ENCODE results near the gene KRTAP9-9.
"Not testable (repeated sequence)": the region's sequence is repeated elsewhere in the genome, so short reads cannot be mapped to it uniquely, and the experiment has no call there.

Gene KRTAP9-9

DNA sequence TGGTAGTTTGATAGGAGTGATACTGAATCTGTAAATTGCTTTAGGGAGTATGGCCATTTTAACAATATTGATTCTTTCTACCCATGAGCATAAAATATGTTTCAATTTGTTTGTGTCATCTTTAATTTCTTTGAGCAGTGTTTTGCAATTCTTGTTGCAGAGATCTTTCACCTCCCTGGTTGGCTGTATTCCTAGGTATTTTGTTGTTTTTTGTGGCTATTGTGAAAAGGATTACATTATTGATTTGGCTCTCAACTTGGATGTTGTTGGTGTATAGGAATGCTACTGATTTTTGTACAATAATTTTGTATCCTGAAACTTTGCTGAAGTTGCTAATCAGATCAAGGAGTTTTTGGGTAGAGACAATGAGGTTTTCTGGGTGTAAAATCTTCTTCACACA, 3.2 kb downstream of the KRTAP9-9 start:
- no peak for DNase-seq (ENCODE audit: low read depth, low spot score)
- H3K4me3 ChIP-seq (ENCODE audit: low read length), result no peak overlapping the region

DNA sequence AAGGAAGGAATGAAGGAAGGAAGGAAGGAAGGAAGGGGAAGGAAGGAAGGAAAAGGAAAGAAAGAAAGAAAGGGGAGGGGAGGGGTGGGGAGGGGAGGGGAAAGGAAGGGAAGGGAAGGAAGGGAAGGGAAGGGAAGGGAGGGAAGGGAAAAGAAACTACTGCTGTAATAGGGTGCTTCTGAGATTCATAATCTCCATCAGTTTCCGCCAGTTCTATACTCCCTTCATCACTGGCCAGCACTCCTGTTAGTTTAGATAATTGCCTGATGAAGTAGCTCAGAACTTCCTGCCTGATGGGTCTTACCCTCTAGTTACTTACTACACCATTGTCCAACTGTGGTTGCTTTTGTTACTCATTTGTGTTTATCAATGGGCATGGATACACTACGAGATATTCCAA, 8.0 kb downstream of the KRTAP9-9 start:
- H3K4me3 ChIP-seq (ENCODE audit: low read length), result no peak overlapping the region
- DNase-seq (ENCODE audit: low read depth, low spot score), result no peak

DNA sequence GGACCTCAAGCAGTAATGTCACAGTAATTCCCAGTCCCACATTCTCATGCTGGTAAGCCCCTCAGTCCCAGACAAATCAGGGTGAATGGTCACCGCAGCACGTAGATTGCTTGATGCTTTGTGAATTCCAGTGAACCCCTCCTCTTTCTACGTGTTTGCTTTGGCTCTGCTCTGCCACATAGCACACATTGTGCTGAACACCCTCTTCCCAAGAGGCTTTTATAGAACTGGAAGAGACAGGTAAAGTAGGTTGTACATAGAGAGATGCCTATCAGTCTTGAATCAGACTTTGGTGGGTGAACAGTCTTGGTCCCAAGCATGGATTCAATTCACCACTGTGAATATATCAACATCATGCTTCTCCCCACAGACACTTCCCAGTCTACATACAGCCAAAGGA, 9.4 kb downstream of the KRTAP9-9 start:
- DNase-seq (ENCODE audit: low read depth, low spot score), result no peak
- H3K4me3 ChIP-seq (ENCODE audit: low read length), result no peak overlapping the region

DNA sequence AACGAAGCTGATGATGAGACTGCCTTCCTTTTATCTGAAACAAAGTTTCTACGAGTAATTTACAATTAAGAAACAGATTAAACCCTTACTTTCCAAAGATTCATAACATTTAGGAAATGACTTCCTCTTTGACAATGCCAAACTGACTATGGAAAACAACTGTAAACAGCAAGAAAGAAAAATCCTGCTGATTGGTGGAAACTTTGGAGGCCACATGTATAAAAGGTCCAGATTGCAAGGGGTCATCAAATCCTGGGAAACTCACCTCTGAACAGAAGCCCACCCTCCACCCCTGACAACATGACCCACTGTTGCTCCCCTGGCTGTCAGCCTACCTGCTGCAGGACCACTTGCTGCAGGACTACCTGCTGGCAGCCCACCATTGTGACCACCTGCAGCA, 9.9 kb downstream of the KRTAP9-9 start, which contains the start of gene KRTAP9-6:
KRTAP9-6 (plus strand) TSS at position 301 of the 400 bp plus-strand sequence; CDS start at position 301, 0 bp downstream.
- H3K4me3 ChIP-seq (ENCODE audit: low read length), result no peak within 1 kb of the TSS
- DNase-seq (ENCODE audit: low read depth, low spot score), result no peak

DNA sequence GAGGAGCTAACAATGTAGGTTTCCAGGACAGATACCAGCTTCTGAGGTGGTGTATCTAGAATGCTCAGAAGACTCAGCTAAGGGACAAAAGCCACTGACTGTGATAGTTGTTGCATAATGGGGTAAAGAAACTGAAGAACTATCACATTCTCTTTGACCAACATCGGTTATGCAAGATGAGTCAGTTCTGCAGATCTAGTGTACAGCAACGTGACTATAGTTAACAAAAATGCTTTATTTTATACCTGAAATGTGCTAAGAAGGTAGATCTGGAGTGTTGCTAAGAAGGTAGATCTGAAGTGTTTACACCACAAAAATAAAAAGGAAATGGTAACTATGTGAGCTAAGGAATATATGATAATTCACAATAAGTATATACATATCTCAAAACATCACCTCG, 12.5 kb downstream of the KRTAP9-9 start:
- H3K4me3 ChIP-seq (ENCODE audit: low read length), result no peak overlapping the region
- no peak for DNase-seq (ENCODE audit: low read depth, low spot score)

DNA sequence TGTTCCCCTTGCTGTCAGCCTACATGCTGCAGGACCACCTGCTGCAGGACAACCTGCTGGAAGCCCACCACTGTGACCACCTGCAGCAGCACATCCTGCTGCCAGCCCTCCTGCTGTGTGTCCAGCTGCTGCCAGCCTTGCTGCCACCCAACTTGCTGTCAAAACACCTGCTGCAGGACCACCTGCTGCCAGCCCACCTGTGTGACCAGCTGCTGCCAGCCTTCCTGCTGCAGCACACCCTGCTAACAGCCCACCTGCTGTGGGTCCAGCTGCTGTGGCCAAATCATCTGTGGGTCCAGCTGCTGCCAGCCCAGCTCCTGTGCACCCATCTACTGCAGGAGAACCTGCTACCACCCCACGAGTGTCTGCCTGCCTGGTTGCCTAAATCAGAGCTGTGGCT, 16.1 kb downstream of the KRTAP9-9 start:
- H3K4me3 ChIP-seq (ENCODE audit: low read length); DNase-seq (ENCODE audit: low read depth, low spot score): not testable (repeated sequence)

DNA sequence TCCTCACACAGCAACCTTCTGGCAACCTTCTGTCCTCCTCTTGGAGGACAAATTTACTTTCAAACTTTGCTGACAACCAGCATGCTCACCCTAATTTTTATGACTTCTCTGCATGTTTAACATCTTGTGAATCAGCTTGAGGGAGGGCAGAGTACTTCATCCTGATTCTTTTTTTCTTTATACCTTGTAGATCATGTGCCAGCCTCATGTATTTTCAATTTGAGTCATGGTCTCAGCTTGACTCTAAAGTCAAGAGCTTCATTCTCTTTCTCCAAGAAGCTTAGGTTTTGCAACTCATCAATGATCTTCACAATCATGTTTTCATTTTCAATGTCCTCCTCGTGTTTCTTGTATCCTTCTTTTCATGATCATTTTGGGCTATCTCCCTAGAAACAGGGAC, 16.7 kb downstream of the KRTAP9-9 start:
- no peak for DNase-seq (ENCODE audit: low read depth, low spot score)
- no peak overlapping the region for H3K4me3 ChIP-seq (ENCODE audit: low read length)

DNA sequence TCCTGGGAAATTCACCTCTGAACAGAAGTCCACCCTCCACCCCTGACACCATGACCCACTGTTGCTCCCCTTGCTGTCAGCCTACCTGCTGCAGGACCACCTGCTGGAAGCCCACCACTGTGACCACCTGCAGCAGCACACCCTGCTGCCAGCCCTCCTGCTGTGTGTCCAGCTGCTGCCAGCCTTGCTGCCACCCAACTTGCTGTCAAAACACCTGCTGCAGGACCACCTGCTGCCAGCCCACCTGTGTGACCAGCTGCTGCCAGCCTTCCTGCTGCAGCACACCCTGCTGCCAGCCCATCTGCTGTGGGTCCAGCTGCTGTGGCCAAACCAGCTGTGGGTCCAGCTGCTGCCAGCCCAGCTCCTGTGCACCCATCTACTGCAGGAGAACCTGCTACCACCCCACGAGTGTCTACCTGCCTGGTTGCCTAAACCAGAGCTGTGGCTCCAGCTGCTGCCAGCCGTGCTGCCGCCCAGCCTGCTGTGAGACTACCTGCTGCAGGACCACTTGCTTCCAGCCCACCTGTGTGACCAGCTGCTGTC, 20.5 kb downstream of the KRTAP9-9 start, which contains the start of gene KRTAP9-7:
KRTAP9-7 (plus strand) TSS at position 51 of the 543 bp plus-strand sequence; CDS start at position 51, 0 bp downstream.
- not testable (repeated sequence) for DNase-seq (ENCODE audit: low read depth, low spot score); H3K4me3 ChIP-seq (ENCODE audit: low read length)

DNA sequence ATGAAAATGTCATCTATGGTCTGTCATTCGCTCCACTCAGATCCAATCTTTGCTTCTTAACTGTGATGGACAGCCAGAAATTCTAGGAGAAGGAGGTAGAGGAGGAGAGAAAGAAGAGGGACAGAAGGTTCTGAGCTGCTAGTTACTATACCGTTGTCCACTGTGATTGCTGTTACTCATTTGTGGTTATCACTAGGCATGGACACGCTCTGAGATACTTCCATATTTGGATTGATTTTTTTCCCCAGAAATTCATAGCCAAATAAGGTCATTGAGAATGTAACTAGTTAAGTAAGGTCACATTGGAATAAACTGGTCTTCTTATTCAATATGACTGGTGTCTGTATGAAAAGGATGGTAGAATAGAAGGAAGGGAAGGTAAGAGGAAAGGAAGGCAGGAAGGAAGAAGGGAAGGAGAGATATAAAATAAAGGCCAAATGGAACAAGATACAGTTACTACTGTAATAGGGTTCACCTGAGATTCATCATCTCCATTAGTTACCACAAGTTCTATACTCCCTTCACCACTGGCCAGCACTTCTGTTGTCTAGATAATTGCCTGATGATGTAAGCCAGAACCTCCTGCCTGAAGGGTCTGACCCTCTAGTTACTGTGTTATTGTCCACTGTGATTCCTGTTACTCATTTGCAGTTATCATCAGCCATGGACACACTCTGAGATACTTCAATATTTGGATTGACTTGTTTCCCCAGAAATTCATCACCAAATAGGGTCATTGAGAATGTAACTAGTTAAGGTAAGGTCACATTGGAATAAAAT, 23.2 kb downstream of the KRTAP9-9 start:
- DNase-seq (ENCODE audit: low read depth, low spot score), result no peak
- no peak overlapping the region for H3K4me3 ChIP-seq (ENCODE audit: low read length)

DNA sequence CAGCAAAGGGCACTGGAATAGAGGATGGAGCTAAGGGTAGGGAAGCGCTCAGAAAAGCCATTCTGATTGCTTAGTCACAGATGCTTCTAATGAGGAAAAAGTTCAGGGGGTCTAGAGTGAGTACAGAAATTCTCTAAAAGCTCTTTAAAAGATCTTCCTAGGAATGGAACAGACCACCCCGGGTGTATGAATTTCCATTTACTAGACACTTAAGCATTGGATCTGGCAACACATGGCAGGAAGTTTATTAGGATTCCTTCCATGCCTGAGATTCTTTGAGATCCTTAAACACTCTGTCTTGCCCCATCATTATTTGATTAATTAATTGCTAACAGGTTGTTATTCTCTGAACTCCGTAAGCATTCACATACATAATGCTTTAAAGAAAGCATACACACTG, 28.9 kb downstream of the KRTAP9-9 start:
- no peak for DNase-seq (ENCODE audit: low read depth, low spot score)
- H3K4me3 ChIP-seq (ENCODE audit: low read length), result no peak overlapping the region

DNA sequence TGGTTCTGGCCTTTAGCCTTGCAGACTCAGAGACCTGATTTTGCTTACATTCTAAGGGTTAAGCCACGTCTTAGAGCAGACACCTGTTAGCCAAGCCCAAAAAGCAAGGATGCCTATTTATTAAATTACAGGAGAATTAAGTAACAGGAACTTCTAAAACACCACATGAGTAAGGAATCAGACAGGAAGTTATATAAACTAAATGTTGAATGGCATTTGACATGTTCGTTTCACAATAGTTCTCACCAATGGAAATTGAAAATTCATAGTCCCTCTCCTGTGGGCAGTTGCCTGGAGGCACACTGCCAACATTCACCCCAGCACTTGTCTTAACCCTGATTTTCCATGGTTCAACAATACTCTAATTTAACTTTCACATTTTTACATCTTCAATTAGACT, 29.4 kb downstream of the KRTAP9-9 start:
- no peak overlapping the region for H3K4me3 ChIP-seq (ENCODE audit: low read length)
- no peak for DNase-seq (ENCODE audit: low read depth, low spot score)

DNA sequence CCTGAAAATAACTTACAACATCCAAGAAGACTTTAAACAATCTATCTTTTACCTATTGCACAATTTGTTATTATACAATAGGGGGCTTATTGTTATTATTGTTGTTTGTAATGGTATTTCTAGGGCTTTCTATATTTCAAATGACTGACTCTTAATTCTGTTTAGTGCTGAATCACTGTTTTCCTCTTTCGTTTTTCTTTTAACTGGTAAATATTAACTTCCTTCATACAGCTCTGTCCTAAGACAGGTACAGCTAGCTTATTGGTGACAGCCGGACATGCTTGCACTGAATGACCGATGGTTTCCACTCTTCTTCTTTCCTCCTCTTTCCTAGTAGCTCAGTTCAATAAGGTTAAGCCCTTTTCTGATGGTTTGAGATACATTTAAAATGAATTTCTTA, 31.9 kb downstream of the KRTAP9-9 start:
- H3K4me3 ChIP-seq (ENCODE audit: low read length), result no peak overlapping the region
- no peak for DNase-seq (ENCODE audit: low read depth, low spot score)

DNA sequence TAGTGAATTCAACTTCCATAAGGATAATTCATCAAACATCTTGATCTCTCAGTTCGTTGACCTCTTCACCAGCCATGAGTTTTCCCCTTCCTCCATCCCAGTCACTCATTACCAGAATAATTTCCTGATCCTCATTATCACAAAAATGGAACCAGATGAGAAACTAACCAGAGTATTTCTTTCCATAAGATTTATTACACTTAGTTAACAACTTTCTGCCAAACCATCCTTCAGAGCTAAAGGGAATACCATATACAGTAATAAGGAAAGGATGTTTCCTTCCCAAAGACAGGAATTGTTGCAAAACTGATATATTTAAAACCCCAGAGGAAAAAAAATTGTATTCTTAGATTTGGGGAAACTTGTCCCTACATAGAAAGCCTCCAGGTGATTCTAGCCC, 38.8 kb downstream of the KRTAP9-9 start:
- DNase-seq (ENCODE audit: low read depth, low spot score), result no peak

DNA sequence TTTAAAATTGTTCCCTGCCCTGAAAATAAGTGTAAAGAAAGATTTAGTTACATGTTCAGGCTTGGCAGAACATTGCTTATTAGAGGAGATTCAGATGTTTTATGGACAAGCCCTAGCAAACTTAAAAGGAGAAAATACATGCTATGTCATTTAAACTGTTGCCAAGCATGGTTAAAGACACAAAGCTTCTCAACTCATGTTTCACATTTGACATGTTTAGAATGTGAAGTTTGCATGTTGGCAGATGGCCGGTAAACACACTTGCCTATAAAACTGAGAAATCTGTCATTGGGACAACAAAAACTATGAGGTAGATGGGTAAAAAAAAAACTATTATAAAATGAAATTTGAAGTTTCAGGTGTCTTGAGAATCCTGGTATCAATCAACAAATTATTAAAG, 41.7 kb downstream of the KRTAP9-9 start:
- no peak for DNase-seq (ENCODE audit: low read depth, low spot score)
- H3K4me3 ChIP-seq (ENCODE audit: low read length), result no peak overlapping the region

More for the DNA sequence above, 38.8 kb downstream of the KRTAP9-9 start:
- no peak overlapping the region for H3K4me3 ChIP-seq (ENCODE audit: low read length)

DNA sequence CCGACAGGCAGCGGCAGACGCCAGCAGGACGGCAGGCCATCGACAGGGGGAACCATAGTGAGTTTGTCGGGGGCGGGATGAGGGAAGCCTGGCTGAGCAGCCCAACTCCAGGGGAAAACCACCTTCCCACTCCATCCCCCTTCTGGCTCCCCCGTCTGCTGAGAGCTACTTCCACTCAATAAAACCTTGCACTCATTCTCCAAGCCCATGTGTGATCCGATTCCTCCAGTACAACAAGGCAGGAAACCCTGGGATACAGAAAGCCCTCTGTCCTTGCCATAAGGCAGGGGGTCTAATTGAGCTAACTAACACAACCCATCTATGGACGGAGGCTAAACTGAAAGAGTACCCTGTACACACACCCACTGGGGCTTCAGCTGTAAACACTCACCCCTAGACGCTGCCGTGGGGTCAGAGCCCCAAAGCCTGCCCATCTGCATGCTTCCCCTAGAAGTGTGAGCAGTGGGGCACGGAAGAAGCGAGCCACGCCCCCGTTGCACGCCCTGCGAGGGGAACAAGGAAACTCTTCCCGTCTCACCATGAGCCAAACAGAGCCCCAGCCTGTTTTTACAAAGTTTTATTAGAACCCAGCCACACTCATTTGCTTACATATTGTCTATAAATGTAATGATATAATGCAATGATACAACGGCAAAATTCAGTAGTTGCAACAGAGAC, 43.4 kb downstream of the KRTAP9-9 start:
- no peak for DNase-seq (ENCODE audit: low read depth, low spot score)
- H3K4me3 ChIP-seq (ENCODE audit: low read length), result no peak overlapping the region

DNA sequence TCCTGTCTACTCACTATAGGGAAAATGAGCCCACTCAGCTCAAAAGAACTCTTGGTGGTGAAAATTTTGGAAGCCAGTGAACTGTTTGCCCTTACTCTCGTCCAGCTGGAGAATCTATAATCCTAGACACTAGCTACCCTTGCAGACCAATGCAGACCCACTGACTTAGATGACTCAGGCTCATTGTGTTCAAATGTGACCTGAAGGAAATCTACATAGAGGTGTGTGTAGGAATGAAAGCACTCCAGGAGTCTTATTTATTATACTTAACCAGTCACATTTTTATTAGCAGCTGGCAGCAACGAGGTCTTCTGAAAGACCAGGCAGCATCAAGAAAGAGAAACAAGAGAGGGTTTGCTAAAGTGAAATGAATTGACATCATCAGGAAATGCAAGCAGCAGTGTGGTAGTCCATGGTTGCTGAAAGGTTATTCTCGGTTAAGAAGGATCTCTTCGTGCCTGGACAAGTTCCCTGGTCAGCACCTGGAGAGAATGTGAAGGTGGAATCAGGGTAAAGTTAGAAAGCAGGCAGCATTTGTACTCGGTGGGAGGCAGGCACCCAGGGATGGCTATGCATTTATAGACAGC, 46.1 kb downstream of the KRTAP9-9 start:
- DNase-seq (ENCODE audit: low read depth, low spot score), result no peak
- H3K4me3 ChIP-seq (ENCODE audit: low read length), result no peak overlapping the region

DNA sequence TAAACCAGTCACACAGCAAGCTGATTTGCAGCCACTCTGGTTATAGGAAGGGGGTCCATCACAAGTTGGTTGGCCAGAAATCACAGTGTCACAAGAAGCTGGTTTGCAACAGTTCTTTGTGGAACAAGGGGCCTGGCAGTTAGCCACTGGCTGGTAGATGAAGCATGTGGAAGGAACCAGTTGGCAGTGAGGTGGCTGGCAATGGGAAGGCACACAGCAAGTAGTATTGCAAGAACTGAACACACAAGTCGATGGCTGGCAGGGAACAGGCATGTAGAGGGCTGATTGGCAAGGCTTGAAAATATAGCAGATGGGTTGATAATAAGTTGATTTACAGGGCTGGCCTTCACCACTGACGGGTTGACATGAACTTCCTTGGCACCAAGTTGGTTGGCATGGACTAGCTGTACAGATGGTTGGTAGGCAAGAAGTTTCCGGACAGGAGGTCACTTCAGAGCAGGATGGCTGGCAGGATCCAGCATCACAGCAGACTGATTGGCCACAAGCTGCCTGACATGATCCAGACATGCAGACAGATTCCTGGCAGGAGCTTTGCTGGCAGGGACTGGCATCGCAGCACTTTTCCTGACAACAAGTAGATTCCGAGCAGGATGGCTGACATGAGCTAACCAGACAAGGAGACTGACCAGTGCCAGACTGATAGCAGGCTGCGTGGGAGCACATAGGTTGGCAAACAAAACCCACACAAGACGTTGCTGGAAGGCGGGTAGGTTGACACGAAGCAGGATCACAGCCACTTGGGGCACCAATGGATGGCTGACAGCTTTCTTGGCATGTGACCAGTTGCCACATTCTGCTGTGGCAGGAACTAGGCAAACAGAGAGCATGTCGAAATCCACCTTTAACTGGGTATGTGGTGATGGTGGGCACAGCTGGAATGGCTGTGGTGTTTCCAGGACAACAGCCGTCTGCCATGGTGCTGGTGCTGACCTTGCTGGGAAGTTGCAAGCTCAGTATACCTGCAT, 47.0 kb downstream of the KRTAP9-9 start, which contains the start of gene KRTAP29-1:
KRTAP29-1 (minus strand) TSS at position 936 of the 986 bp plus-strand sequence; CDS start at position 936, 0 bp downstream.
- no peak within 1 kb of the TSS for H3K4me3 ChIP-seq (ENCODE audit: low read length)
- no peak for DNase-seq (ENCODE audit: low read depth, low spot score)

DNA sequence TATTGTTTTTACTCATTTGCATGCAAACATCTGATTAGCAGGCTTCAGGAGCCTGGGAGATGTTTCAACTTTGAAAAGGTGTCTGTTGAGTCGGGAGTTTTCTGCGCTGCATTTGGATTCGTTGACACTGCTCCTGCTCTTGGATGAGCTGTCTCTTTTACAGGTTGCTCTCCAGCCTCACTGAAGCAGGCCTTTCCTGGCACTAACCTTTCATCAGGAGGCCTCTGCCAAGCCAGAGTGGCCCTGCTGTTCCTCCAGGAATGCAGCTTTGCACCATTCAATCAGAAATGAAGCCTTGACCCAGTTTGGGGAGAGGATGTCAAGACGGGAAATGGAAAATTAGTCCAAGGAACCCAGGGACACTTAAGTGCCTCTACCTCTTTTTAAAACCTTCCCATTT, 47.8 kb downstream of the KRTAP9-9 start:
- no peak overlapping the region for H3K4me3 ChIP-seq (ENCODE audit: low read length)
- DNase-seq (ENCODE audit: low read depth, low spot score), result no peak

DNA sequence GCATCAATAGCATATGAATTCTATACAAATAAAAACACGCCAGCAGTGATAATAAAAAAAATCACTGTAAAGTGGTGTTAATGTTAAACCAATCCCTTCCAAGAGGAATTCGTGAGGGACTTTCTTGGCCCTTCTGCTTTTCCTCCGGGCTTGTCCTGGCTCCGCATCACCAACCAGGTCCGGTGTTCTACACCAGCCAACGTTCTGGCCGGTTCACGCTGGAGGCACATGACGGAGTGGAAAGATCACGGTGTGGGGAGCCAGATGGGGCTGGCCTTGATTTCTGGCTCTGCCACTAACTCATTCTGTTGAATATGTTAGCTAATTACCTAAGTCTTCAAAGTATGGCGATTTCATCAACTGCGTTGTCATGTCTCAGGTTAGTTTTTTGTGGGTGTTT, 48.9 kb downstream of the KRTAP9-9 start:
- DNase-seq (ENCODE audit: low read depth, low spot score), result no peak
- H3K4me3 ChIP-seq (ENCODE audit: low read length), result no peak overlapping the region
